NCI-H748 (cell line): ENCODE measurements around the gene NAALADL2.

Experiments used
- DNase-seq: peaks from one replicate; lab custom pipeline; 2025; ENCODE audit not compliant: unreplicated experiment; lab: John Stamatoyannopoulos, UW

Gene NAALADL2

GRCh38 chr3:174859114-174859735 is at the start of gene NAALADL2:
Gene NAALADL2 (plus strand): TSS chr3:174859334.
- DNase-seq: peak; percentile 83

GRCh38 chr3:174810254-174810653 is 48.9 kb upstream of the NAALADL2 start:
- DNase-seq: no peak

- no peak for DNase-seq
These were observed 46.8 kb upstream of the NAALADL2 start for GRCh38 chr3:174812172-174812862.

GRCh38 chr3:174815750-174816149 is 43.4 kb upstream of the NAALADL2 start:
- no peak for DNase-seq

GRCh38 chr3:174820885-174821284 is 38.2 kb upstream of the NAALADL2 start:
- no peak for DNase-seq

- DNase-seq: no peak
These were observed 37.7 kb upstream of the NAALADL2 start for GRCh38 chr3:174821477-174821876.

GRCh38 chr3:174822320-174822719 is 36.8 kb upstream of the NAALADL2 start:
- DNase-seq: no peak

- DNase-seq: no peak
These were observed 33.1 kb upstream of the NAALADL2 start for GRCh38 chr3:174826069-174826468.

GRCh38 chr3:174844746-174845145 is 14.4 kb upstream of the NAALADL2 start:
- DNase-seq: no peak

- no peak for DNase-seq
These were observed 13.1 kb upstream of the NAALADL2 start for GRCh38 chr3:174846055-174846454.

- no peak for DNase-seq
These were observed 4.1 kb upstream of the NAALADL2 start for GRCh38 chr3:174854987-174855386.

- peak; percentile 9 for DNase-seq
These were observed 1.8 kb upstream of the NAALADL2 start for GRCh38 chr3:174857301-174857700.

- peak; percentile 24 for DNase-seq
These were observed 781 bp upstream of the NAALADL2 start for GRCh38 chr3:174858353-174858752.

GRCh38 chr3:174859756-174860155 is 622 bp downstream of the NAALADL2 start:
- DNase-seq: peak; percentile 84

- DNase-seq: peak; percentile 85
These were observed 3.0 kb downstream of the NAALADL2 start for GRCh38 chr3:174862101-174862500.

GRCh38 chr3:174862666-174863065 is 3.5 kb downstream of the NAALADL2 start:
- peak; percentile 19 for DNase-seq

- peak; percentile 76 for DNase-seq
These were observed 4.4 kb downstream of the NAALADL2 start for GRCh38 chr3:174863488-174863887.

GRCh38 chr3:174869448-174869847 is 10.3 kb downstream of the NAALADL2 start:
- no peak for DNase-seq

- DNase-seq: peak; percentile 56
These were observed 14.9 kb downstream of the NAALADL2 start for GRCh38 chr3:174873832-174874657.

- DNase-seq: no peak
These were observed 23.7 kb downstream of the NAALADL2 start for GRCh38 chr3:174882789-174883188.

- no peak for DNase-seq
These were observed 24.9 kb downstream of the NAALADL2 start for GRCh38 chr3:174883881-174884675.
